Measurements from ENCODE around the gene KIF26A. TPM values are rescaled to one million over a fixed set of nuclear protein-coding genes. Genes with fewer than 3 reads are reported as not detected.

The KIF26A gene
- total RNA-seq, 2 experiments from 2014 or later: 0.89 to 0.94 TPM

- Mint-ChIP-seq H3K27ac (no peak overlapping the region), H3K4me1 (peaks cover 12% of the 10 kb centered on the region), H3K9me3 (peaks cover 12% of the 10 kb centered on the region), H3K4me3 (no peak overlapping the region), H3K36me3 (no peaks in the 10 kb centered on the region), H3K27me3 (peaks cover 7% of the 10 kb centered on the region)
- no peak for DNase-seq
Measured at GRCh38 chr14:104228716-104229533, 90.5 kb downstream of the KIF26A start.

DNA sequence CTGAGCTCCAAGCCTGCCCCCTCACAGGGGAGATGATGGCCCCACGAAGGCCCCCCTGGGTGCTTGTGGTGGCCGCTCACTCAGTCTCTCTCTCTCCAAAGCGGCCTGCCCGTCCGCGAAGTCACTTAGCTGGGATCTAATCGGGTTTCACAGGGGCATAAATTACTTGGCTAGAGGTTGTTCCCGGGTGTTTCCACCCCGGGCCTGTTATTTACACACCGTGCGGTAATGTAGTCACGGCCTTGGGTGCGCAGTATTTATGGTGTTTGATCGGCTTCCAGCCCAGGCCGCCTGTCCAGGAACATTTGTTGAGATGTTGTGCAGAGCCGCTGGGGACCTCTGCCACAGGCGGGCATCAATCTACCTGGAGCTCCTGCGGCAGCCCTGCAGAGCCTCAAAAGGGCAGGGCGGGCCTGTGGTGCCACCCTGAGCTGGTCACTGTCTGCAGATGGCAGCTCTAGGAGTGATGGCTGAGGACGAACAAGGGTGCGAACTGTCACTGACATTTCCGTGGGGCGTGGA, 91.2 kb downstream of the KIF26A start:
- peaks cover under 1% of the 10 kb centered on the region for H3K27me3 Mint-ChIP-seq
- H3K36me3 Mint-ChIP-seq: no peaks in the 10 kb centered on the region
- no peak for DNase-seq
- peaks cover 15% of the 10 kb centered on the region for H3K9me3 Mint-ChIP-seq
- no peak overlapping the region for H3K4me3 Mint-ChIP-seq
- H3K27ac Mint-ChIP-seq: no peak overlapping the region
- H3K4me1 Mint-ChIP-seq: peaks cover 7% of the 10 kb centered on the region

DNA sequence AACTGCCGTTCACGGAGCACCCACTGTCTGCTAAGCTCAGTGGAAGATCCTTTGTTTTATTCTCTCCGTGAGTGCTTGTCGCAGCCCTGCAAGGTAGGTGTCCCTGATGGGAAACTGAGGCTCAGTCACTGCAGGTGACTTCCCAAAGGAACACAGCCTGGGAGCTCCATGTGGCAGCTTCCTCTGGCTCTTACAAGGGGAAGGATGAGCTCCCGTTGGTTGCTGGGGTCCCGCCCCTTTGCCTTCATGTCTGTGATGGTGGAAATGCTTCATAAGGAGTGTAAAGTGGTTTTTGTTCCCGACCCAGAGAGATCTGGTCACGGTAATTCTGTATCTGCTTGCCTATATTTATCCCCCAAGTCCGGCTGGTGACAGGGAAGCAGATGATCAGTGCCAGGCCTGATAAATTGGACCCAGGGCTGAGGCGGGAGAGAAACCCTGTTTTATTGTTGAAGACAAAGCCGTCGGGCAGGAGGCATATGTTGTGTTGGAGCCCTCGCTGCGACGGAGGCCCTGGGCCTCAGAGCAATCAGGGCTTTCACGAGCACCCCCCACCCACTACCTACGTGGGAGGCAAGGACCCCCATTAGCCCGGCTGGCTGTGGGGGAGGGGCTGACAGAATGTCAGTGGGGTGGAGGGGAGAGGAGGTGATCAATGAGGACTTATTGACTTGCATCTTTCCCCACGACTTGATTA, 91.9 kb downstream of the KIF26A start:
- no peaks in the 10 kb centered on the region for H3K36me3 Mint-ChIP-seq
- no peak overlapping the region for H3K27ac Mint-ChIP-seq
- no peak for DNase-seq
- peaks cover 17% of the 10 kb centered on the region for H3K9me3 Mint-ChIP-seq
- no peaks in the 10 kb centered on the region for H3K27me3 Mint-ChIP-seq
- H3K4me1 Mint-ChIP-seq: peaks cover 7% of the 10 kb centered on the region
- no peak overlapping the region for H3K4me3 Mint-ChIP-seq

Other genes with a start within 250 kb of the KIF26A start
- under 1 TPM; 0.16 to 0.54 TPM for gene TDRD9, start 210.1 kb upstream of the KIF26A start, total RNA-seq
- not detected for gene RD3L, start 196.1 kb upstream of the KIF26A start, total RNA-seq
- gene ASPG, start 52.9 kb upstream of the KIF26A start, total RNA-seq: not detected